ENCODE measurements around the gene PPP4R3C.
"Not testable (repeated sequence)": the region's sequence is repeated elsewhere in the genome, so short reads cannot be mapped to it uniquely, and the experiment has no call there.

Gene PPP4R3C

GRCh38 chrX:27463187-27463586 lies at the start of gene PPP4R3C:
Gene PPP4R3C (minus strand): TSS chrX:27463341. CDS start chrX:27463296, 45 bp downstream.
- in situ Hi-C loops (cut with MboI; ENCODE audit: low pct_unique_long_range_greater_than_20kb, low sequenced_read_pairs): no loop called here
- DNase-seq: no peak

GRCh38 chrX:27491397-27491796 lies 28.3 kb upstream of the PPP4R3C start:
- no peak for DNase-seq
- in situ Hi-C loops (cut with MboI; ENCODE audit: low pct_unique_long_range_greater_than_20kb, low sequenced_read_pairs): no loop called here

GRCh38 chrX:27466051-27466450 lies 2.9 kb upstream of the PPP4R3C start:
- in situ Hi-C loops (cut with MboI; ENCODE audit: low pct_unique_long_range_greater_than_20kb, low sequenced_read_pairs): no loop called here
- no peak for DNase-seq

GRCh38 chrX:27465036-27465435 lies 1.9 kb upstream of the PPP4R3C start:
- in situ Hi-C loops (cut with MboI; ENCODE audit: low pct_unique_long_range_greater_than_20kb, low sequenced_read_pairs): no loop called here
- no peak for DNase-seq

GRCh38 chrX:27459129-27459528 lies 4.0 kb downstream of the PPP4R3C start:
- DNase-seq; in situ Hi-C loops (cut with MboI; ENCODE audit: low pct_unique_long_range_greater_than_20kb, low sequenced_read_pairs): not testable (repeated sequence)

- in situ Hi-C loops (cut with MboI; ENCODE audit: low pct_unique_long_range_greater_than_20kb, low sequenced_read_pairs); DNase-seq: not testable (repeated sequence)
Measured at GRCh38 chrX:27458544-27458943, 4.6 kb downstream of the PPP4R3C start.

GRCh38 chrX:27451324-27451723 lies 11.8 kb downstream of the PPP4R3C start:
- in situ Hi-C loops (cut with MboI; ENCODE audit: low pct_unique_long_range_greater_than_20kb, low sequenced_read_pairs): no loop called here
- DNase-seq: no peak

- in situ Hi-C loops (cut with MboI; ENCODE audit: low pct_unique_long_range_greater_than_20kb, low sequenced_read_pairs): no loop called here
Measured at GRCh38 chrX:27446423-27446822, 16.7 kb downstream of the PPP4R3C start.

GRCh38 chrX:27445438-27445837 lies 17.7 kb downstream of the PPP4R3C start:
- in situ Hi-C loops (cut with MboI; ENCODE audit: low pct_unique_long_range_greater_than_20kb, low sequenced_read_pairs): no loop called here
- DNase-seq: no peak

More at GRCh38 chrX:27446423-27446822, 16.7 kb downstream of the PPP4R3C start:
- no peak for DNase-seq

- DNase-seq: no peak
- in situ Hi-C loops (cut with MboI; ENCODE audit: low pct_unique_long_range_greater_than_20kb, low sequenced_read_pairs): no loop called here
Measured at GRCh38 chrX:27444093-27444908, 18.8 kb downstream of the PPP4R3C start.

GRCh38 chrX:27442392-27442791 lies 20.7 kb downstream of the PPP4R3C start:
- DNase-seq; in situ Hi-C loops (cut with MboI; ENCODE audit: low pct_unique_long_range_greater_than_20kb, low sequenced_read_pairs): not testable (repeated sequence)

- in situ Hi-C loops (cut with MboI; ENCODE audit: low pct_unique_long_range_greater_than_20kb, low sequenced_read_pairs): no loop called here
- no peak for DNase-seq
Measured at GRCh38 chrX:27439771-27440170, 23.4 kb downstream of the PPP4R3C start.

- no peak for DNase-seq
- in situ Hi-C loops (cut with MboI; ENCODE audit: low pct_unique_long_range_greater_than_20kb, low sequenced_read_pairs): no loop called here
Measured at GRCh38 chrX:27438937-27439336, 24.2 kb downstream of the PPP4R3C start.

- DNase-seq: no peak
- in situ Hi-C loops (cut with MboI; ENCODE audit: low pct_unique_long_range_greater_than_20kb, low sequenced_read_pairs): no loop called here
Measured at GRCh38 chrX:27435031-27435430, 28.1 kb downstream of the PPP4R3C start.

Data from KBM-7 (cell line).